Measurements from ENCODE around the gene MVB12A.

Gene MVB12A

GRCh38 chr19:17460372-17461230 is 40.8 kb downstream of the MVB12A start, which contains the start of gene NXNL1:
NXNL1 (minus strand) TSS chr19:17460926; CDS start chr19:17460869, 57 bp downstream.
- H3K9me3 ChIP-seq (ENCODE audit: low read length), result no peaks in the 10 kb centered on the region
- no peak within 1 kb of the TSS for H2AFZ ChIP-seq (ENCODE audit: low read depth, low read length)
- H3K27me3 ChIP-seq (ENCODE audit: insufficient read depth, low read length), result peaks cover 20% of the 10 kb centered on the region

GRCh38 chr19:17466487-17466850 is 46.6 kb downstream of the MVB12A start:
- no peak overlapping the region for H3K4me3 ChIP-seq (ENCODE audit: low read length)
- H3K4me1 ChIP-seq (ENCODE audit: insufficient read depth, low read length), result peaks cover 16% of the 10 kb centered on the region
- H3K9me3 ChIP-seq (ENCODE audit: low read length), result no peaks in the 10 kb centered on the region
- H3K27me3 ChIP-seq (ENCODE audit: insufficient read depth, low read length), result peaks cover 9% of the 10 kb centered on the region
- no peaks in the 10 kb centered on the region for H3K36me3 ChIP-seq (ENCODE audit: insufficient read depth, low read length)
- H2AFZ ChIP-seq (ENCODE audit: low read depth, low read length), result no peak overlapping the region

More at GRCh38 chr19:17460372-17461230, 40.8 kb downstream of the MVB12A start, which contains the start of gene NXNL1:
- Histone ChIP-seq H3K4me1 (ENCODE audit: insufficient read depth, low read length) (no peaks in the 10 kb centered on the region), H3K36me3 (ENCODE audit: insufficient read depth, low read length) (no peaks in the 10 kb centered on the region), H3K4me3 (ENCODE audit: low read length) (no peak within 1 kb of the TSS)

- Histone ChIP-seq H3K4me1 (ENCODE audit: insufficient read depth, low read length) (peaks cover 19% of the 10 kb centered on the region), H3K4me3 (ENCODE audit: low read length) (no peak overlapping the region), H3K9me3 (ENCODE audit: low read length) (no peaks in the 10 kb centered on the region), H3K27me3 (ENCODE audit: insufficient read depth, low read length) (peaks cover 9% of the 10 kb centered on the region), H3K36me3 (ENCODE audit: insufficient read depth, low read length) (no peaks in the 10 kb centered on the region), H2AFZ (ENCODE audit: low read depth, low read length) (no peak overlapping the region)
These were observed 47.8 kb downstream of the MVB12A start for GRCh38 chr19:17467471-17468301.

- Histone ChIP-seq H3K4me3 (ENCODE audit: low read length) (peak overlapping the region; percentile 66), H3K9me3 (ENCODE audit: low read length) (no peaks in the 10 kb centered on the region), H3K36me3 (ENCODE audit: insufficient read depth, low read length) (no peaks in the 10 kb centered on the region), H2AFZ (ENCODE audit: low read depth, low read length) (peak overlapping the region; percentile 69), H3K4me1 (ENCODE audit: insufficient read depth, low read length) (peaks cover 19% of the 10 kb centered on the region), H3K27me3 (ENCODE audit: insufficient read depth, low read length) (peaks cover 9% of the 10 kb centered on the region)
These were observed 48.6 kb downstream of the MVB12A start for GRCh38 chr19:17468302-17469091.

GRCh38 chr19:17469092-17469480 is 49.2 kb downstream of the MVB12A start:
- Histone ChIP-seq H3K4me3 (ENCODE audit: low read length) (peak overlapping the region; percentile 66), H3K4me1 (ENCODE audit: insufficient read depth, low read length) (peaks cover 19% of the 10 kb centered on the region), H2AFZ (ENCODE audit: low read depth, low read length) (peak overlapping the region; percentile 69), H3K27me3 (ENCODE audit: insufficient read depth, low read length) (peaks cover 9% of the 10 kb centered on the region), H3K36me3 (ENCODE audit: insufficient read depth, low read length) (no peaks in the 10 kb centered on the region), H3K9me3 (ENCODE audit: low read length) (no peaks in the 10 kb centered on the region)

GRCh38 chr19:17469481-17470067 is 49.7 kb downstream of the MVB12A start:
- Histone ChIP-seq H2AFZ (ENCODE audit: low read depth, low read length) (peak overlapping the region; percentile 69), H3K4me1 (ENCODE audit: insufficient read depth, low read length) (peaks cover 19% of the 10 kb centered on the region)

GRCh38 chr19:17470068-17470841 is 50.4 kb downstream of the MVB12A start, which contains the start of gene SLC27A1:
SLC27A1 (plus strand) TSS chr19:17470524; CDS start chr19:17470541, 17 bp downstream.
- no peaks in the 10 kb centered on the region for H3K36me3 ChIP-seq (ENCODE audit: insufficient read depth, low read length)
- peak within 1 kb of the TSS; percentile 66 for H3K4me3 ChIP-seq (ENCODE audit: low read length)
- peaks cover 19% of the 10 kb centered on the region for H3K4me1 ChIP-seq (ENCODE audit: insufficient read depth, low read length)
- H2AFZ ChIP-seq (ENCODE audit: low read depth, low read length), result peak within 1 kb of the TSS; percentile 72
- H3K27me3 ChIP-seq (ENCODE audit: insufficient read depth, low read length), result peaks cover 5% of the 10 kb centered on the region
- no peaks in the 10 kb centered on the region for H3K9me3 ChIP-seq (ENCODE audit: low read length)

More at GRCh38 chr19:17469481-17470067, 49.7 kb downstream of the MVB12A start:
- peaks cover 7% of the 10 kb centered on the region for H3K27me3 ChIP-seq (ENCODE audit: insufficient read depth, low read length)
- no peaks in the 10 kb centered on the region for H3K9me3 ChIP-seq (ENCODE audit: low read length)
- H3K4me3 ChIP-seq (ENCODE audit: low read length), result peak overlapping the region; percentile 66
- no peaks in the 10 kb centered on the region for H3K36me3 ChIP-seq (ENCODE audit: insufficient read depth, low read length)

- H2AFZ ChIP-seq (ENCODE audit: low read depth, low read length), result no peak overlapping the region
- no peaks in the 10 kb centered on the region for H3K9me3 ChIP-seq (ENCODE audit: low read length)
- H3K4me1 ChIP-seq (ENCODE audit: insufficient read depth, low read length), result peaks cover 19% of the 10 kb centered on the region
- H3K27me3 ChIP-seq (ENCODE audit: insufficient read depth, low read length), result peaks cover 5% of the 10 kb centered on the region
- no peaks in the 10 kb centered on the region for H3K36me3 ChIP-seq (ENCODE audit: insufficient read depth, low read length)
- peak overlapping the region; percentile 66 for H3K4me3 ChIP-seq (ENCODE audit: low read length)
These were observed 51.7 kb downstream of the MVB12A start for GRCh38 chr19:17471410-17472125.

GRCh38 chr19:17473041-17473440 is 53.2 kb downstream of the MVB12A start:
- no peaks in the 10 kb centered on the region for H3K9me3 ChIP-seq (ENCODE audit: low read length)

More at GRCh38 chr19:17473041-17473440, 53.2 kb downstream of the MVB12A start:
- Histone ChIP-seq H3K36me3 (ENCODE audit: insufficient read depth, low read length) (no peaks in the 10 kb centered on the region), H3K4me3 (ENCODE audit: low read length) (no peak overlapping the region), H2AFZ (ENCODE audit: low read depth, low read length) (no peak overlapping the region), H3K27me3 (ENCODE audit: insufficient read depth, low read length) (peaks cover 5% of the 10 kb centered on the region), H3K4me1 (ENCODE audit: insufficient read depth, low read length) (peaks cover 19% of the 10 kb centered on the region)

All from neuron (in vitro differentiated cells).